GM21825 (cell line): ENCODE results near the gene MACROD2.
"Not testable (repeated sequence)": the region's sequence is repeated elsewhere in the genome, so short reads cannot be mapped to it uniquely, and the experiment has no call there.

Experiments
- ATAC-seq: cut with Tn5 transposase; IDR thresholded peaks from one replicate; pipeline ENCODE4 v1.9.1; 2021; ENCODE audit warnings: mild to moderate bottlenecking, moderate library complexity; ENCODE audit not compliant: unreplicated experiment

Gene MACROD2

DNA sequence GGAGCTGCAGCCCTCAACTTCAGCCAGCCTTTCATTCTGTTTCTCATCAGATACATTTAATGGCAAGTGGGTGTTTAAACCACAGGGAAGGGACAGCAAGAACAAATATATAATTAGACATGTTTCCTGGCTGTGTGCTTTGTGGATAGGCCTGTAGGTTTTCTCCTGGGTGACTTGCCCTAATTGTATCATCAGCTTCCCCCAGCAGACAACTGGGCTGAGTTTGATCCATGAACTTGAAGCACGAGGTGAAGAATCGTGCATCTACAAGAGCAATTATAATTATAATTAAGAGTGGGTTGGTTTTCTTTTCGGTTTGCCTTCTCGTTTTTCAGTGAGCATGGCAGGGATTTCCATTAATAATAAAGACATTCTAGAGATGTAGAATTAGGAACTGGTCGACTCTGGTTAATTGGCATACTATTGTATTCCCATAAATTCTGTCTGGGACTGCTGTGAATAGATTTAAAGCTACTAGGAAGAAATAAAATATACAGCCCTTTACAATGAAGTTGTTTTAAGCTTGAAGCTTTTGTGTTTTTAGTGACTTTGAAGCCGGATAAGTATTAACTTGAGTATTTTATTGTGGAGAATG, 1525.7 kb downstream of the MACROD2 start:
- ATAC-seq, result no peak

GRCh38 chr20:15523400-15523799, 1528.1 kb downstream of the MACROD2 start:
- ATAC-seq, result no peak

- no peak for ATAC-seq
Observed at GRCh38 chr20:15528391-15529111, 1533.2 kb downstream of the MACROD2 start.

GRCh38 chr20:15535863-15536262, 1540.5 kb downstream of the MACROD2 start:
- no peak for ATAC-seq

DNA sequence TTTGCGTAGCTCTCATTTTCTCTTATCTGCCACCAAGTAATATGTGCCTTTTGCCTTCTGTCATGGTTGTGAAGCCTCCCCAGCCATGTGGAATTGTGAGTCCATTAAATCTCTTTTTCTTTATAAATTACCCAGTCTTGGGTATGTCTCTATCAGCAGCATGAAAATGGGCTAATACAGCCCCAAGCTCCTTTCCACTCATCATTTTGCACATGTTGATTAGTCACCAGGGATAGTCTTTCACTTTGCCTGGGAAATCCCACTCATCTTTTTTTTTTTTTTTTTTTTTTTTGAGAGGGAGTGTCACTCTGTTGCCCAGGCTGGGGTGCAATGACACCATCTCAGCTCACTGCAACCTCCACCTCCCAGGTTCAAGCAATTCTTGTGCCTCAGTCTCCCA, 1541.9 kb downstream of the MACROD2 start:
- ATAC-seq, result not testable (repeated sequence)

- ATAC-seq, result no peak
Observed at GRCh38 chr20:15542655-15543054, 1547.3 kb downstream of the MACROD2 start.

DNA sequence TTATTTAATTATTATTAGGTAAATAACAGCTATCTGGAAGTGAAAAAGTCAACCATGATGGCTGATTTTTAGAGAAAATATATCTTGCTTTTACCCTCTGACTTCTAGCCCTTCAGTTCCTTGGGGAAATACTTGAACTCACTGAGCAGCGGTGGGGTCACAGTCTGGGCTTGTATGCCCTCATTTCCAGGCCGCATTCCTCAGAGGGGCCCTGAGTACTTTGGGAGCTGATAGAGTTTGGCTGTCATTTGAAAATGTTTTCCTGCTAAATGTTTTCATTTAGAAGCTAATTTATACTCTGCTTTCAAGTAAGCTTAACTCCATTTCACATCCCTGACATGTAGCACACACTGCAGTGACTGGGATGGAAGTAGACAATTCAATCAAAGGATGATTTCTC, 1549.4 kb downstream of the MACROD2 start:
- no peak for ATAC-seq

DNA sequence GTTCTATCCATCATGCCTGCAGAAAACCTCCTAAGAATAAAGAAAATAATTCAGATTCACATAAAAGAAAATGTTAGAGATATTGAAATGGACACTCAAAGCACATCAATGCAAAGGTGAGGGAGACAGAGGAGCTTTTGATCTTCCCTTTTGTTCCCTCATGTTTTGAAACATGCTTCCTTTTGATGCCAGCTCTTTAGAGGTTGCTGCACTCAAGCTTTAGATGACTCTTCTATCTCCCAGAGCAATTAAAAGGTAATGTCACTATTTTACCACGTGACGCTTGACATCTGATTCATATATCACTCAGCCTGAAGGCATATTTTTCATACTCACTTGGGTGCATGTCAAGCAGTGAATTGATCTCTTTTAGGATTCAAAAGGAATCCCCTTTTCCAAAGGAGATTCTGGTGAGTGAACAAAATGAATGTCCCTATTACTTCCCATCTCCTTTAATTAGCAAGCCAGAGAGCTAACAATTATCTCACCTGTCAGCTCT, 1551.3 kb downstream of the MACROD2 start:
- no peak for ATAC-seq

DNA sequence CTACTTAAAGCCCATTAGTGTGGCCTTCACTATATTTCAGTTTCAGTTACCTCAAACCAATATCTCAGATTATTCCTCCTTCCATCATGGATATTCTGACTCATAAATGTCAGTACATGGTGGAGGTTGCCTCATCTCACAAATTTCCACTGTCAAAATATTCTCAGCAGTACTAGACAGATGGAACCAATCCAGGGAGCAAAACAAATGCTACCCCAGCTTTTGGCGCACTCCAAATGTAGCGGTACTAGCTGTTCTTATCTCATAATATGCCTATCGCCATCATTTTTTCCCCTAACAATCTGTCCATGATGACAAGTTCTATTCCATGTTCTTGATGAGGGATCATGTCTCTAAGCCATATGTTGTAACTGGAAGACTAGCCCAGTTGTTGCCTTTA, 1551.8 kb downstream of the MACROD2 start:
- ATAC-seq, result no peak

GRCh38 chr20:15550116-15550870, 1555.0 kb downstream of the MACROD2 start:
- no peak for ATAC-seq

DNA sequence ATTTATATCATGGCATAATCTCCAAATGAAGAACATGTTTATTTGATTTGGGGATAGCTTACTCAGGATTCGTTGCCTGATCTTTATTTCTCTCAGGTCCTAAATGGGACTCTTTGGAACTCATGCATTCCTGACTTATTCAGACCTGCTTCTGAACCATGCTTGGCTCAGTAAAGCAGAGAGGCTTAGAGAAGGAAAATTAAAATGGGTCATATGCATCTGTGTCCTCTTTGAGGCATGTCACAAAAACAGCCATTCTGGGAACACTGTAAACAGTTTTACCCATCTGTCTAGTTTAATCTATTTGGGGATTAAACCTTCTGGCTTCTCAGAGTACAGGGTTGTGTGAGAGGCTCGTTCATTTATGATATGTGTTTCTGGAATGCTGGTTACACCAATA, 1560.6 kb downstream of the MACROD2 start:
- no peak for ATAC-seq

DNA sequence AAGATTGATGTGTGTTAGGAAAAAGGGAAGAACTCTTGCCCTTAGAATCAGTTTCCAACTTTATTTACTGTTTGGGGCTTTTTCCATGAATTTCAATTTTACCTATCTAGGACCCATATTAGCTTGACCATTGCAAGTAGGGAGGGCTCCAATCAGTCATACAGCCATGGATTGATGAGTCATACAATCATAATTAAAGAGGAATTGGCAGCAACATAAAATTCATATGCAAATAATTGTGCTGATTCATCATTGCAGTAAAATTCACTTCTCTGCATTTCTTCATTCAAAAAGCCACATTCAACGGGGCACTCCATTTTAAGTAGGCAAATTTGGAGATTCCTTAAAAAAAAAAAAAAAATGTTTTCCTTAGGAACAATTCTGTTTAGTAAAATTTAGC, 1561.6 kb downstream of the MACROD2 start:
- ATAC-seq, result no peak

- no peak for ATAC-seq
Observed at GRCh38 chr20:15561070-15561569, 1565.8 kb downstream of the MACROD2 start.

DNA sequence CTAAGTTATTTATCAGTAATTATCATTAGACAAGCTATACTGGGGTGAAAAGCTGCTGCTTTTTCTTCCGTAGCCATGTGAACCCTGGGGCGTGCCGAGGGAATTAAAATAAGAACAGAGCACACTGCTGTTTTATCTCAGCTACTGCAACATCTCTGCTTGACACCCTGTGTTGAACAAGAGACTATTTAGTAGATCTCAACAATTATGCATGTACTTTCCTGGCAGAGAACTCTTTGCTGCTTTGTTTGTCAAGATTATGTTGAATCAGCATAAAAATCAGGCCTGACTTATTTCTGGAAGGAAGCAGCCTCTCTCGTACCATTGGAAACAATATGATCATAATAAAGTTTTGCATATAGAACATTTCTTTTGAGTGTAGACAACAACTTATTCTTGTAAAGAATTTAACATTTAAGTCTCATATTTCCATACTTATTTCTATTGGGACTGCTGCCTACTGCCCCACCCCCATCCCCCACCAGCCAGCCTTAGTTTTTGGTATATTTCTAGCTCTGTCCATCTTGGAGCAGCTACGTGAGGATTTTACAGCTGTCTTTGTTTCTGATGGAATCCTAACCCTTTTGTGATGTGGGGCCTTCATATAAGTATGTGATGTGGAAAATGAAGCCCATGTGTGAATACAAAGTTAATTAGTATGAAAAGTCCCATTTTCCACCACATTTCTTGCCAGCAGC, 1566.5 kb downstream of the MACROD2 start:
- no peak for ATAC-seq

GRCh38 chr20:15563836-15564235, 1568.5 kb downstream of the MACROD2 start:
- no peak for ATAC-seq

DNA sequence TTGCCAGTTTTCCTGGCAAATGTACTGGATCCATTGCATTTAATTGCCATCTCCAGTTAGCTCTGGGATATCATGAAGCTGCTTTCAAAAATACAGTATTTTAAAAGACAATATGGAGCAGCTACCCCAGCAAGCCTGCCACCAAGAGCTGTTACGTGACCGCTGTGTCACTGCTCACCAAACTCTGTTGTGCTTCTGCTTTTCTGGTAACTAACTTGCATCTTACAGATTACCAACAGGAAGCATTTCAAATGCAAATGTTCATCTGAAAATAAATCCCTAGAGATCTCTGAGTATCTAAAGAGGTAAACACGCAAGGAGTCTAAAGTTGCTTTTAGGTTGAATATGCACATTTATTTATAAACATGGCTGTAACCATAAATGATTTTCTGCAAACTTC, 1569.7 kb downstream of the MACROD2 start:
- peak; percentile 88 for ATAC-seq

DNA sequence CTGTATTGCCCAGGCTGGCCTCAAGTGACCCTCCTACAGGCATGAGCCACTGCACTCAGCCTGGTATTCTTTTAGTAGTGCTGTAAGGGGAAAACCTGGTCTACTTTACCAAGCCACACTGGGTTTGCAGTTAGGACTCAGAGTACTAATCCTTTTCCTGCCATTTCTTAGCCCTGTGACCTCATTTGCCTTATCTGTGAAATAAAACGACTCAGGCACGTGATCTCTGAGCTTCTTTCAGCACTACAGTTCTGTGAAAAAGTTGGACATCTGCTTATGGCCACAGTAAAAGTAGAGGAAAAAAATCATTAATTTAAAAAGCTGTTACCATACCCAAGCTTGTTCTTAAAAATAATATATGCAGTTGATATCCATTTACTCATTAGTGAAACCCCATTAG, 1570.5 kb downstream of the MACROD2 start:
- ATAC-seq, result no peak

GRCh38 chr20:15567219-15567618, 1571.9 kb downstream of the MACROD2 start:
- no peak for ATAC-seq

DNA sequence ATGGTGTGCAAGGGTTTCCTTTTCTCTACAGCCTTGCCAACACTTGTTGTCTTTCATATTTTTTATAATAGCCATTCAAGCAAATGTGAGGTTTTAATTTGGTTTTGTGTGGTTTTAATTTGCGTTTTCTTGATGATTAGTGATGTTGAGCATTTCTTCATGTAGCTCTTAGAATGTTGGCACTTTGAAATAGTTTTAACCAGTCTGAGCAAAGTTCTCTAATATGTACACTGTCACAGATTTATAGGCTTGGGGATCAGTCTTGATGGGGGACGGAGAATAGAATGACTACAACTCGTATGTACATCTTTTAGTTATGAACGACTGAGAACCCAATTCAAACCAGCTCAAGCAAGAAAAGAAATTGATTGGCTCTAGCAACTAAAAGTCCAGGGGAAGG, 1574.8 kb downstream of the MACROD2 start:
- no peak for ATAC-seq

- ATAC-seq, result no peak
Observed at GRCh38 chr20:15571056-15571455, 1575.7 kb downstream of the MACROD2 start.

DNA sequence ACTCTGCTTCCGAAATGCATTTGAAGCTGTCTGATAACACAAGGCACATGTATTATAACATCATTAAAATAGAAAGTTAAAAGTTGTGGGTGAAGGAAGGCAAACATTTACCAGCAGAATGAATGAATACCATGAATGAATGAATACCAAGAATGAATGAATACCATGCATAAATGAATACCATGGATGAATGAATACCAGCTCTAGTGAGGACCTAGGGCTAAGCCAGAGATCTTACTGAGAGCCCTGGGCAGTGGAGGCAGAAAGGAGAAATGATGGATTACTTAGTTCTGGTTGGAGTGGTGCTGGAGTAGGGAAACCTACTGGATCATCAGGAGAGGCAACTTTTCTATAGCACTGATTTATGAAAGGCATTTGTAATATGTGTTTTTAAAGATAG, 1579.9 kb downstream of the MACROD2 start:
- no peak for ATAC-seq
